Measurements from ENCODE around the gene CSF3R.
"Not testable (repeated sequence)": the region's sequence is repeated elsewhere in the genome, so short reads cannot be mapped to it uniquely, and the experiment has no call there.

DNA sequence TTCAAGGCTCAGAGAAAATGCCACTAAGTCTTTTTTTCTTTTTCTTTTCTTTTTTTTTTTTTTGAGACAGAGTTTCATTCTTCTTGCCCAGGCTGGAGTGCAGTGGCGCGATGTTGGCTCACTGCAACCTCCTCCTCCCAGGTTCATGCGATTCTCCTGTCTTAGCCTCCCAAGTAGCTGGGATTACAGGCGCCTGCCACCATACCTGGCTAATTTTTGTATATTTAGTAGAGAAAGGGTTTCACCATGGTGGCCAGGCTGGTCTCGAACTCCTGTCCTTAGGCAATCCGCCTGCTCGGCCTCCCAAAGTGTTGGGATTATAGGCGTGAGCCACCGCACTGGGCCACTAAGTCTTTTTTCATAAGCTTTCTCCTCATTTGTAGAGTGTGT is 4.6 kb upstream of the CSF3R start:
- not testable (repeated sequence) for TF ChIP-seq SIN3A (IDR thresholded peaks at IDR 0.05; ENCODE audit: borderline replicate concordance, low read depth, low read length); FOXJ3 (CRISPR knock-in tag; IDR thresholded peaks at IDR 0.05); TCF12 (IDR thresholded peaks at IDR 0.05); TAF1 (IDR thresholded peaks at IDR 0.05; ENCODE audit: borderline replicate concordance, low read depth, low read length); EP300 (IDR thresholded peaks at IDR 0.05; ENCODE audit: borderline replicate concordance in 1 of 2, low read depth in 1 of 2, low read length in 1 of 2)
- TF ChIP-seq, protein P1, sequence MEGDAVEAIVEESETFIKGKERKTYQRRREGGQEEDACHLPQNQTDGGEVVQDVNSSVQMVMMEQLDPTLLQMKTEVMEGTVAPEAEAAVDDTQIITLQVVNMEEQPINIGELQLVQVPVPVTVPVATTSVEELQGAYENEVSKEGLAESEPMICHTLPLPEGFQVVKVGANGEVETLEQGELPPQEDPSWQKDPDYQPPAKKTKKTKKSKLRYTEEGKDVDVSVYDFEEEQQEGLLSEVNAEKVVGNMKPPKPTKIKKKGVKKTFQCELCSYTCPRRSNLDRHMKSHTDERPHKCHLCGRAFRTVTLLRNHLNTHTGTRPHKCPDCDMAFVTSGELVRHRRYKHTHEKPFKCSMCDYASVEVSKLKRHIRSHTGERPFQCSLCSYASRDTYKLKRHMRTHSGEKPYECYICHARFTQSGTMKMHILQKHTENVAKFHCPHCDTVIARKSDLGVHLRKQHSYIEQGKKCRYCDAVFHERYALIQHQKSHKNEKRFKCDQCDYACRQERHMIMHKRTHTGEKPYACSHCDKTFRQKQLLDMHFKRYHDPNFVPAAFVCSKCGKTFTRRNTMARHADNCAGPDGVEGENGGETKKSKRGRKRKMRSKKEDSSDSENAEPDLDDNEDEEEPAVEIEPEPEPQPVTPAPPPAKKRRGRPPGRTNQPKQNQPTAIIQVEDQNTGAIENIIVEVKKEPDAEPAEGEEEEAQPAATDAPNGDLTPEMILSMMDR (IDR thresholded peaks at IDR 0.05), result not testable (repeated sequence)
